ENCODE results near the gene WDR26.
"Not testable (repeated sequence)": the region's sequence is repeated elsewhere in the genome, so short reads cannot be mapped to it uniquely, and the experiment has no call there.

WDR26 gene

DNA sequence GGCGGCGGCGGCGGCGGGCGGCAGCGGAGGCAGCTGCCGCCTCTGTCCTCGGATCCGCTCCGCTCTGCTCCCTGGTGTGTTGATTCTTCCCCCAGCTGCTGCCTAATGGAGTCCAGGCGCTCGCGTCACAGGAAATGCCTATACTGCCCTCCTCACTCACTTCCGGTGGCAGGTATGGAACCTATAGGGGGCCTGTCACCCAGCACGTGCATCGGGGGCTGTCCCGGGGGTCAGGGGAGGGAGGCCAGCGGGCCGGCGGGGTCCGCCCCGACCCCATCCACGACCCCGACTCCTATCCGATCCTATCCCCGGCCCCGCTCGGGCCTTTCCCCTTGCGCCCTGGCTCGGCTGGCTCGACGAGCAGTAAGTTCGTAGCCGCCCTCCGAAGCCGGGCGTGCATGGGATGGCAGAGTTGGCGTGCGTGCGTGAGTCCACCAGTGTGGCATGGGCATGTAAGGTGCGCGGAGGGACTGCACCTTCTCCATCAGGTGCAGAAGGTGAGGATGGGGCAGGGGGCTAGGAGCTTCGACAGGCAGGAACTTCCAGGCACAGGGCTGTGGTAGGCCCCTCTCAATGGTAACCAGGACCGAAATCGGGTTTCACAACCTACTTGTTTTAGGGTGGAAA, at the start of gene WDR26:
TSS of gene WDR26 (minus strand) at position 107 of the 627 bp plus-strand sequence.
- DNase-seq = peak; percentile 86

GRCh38 chr1:224483206-224483605, 48.6 kb upstream of the WDR26 start:
- DNase-seq = not testable (repeated sequence)

DNA sequence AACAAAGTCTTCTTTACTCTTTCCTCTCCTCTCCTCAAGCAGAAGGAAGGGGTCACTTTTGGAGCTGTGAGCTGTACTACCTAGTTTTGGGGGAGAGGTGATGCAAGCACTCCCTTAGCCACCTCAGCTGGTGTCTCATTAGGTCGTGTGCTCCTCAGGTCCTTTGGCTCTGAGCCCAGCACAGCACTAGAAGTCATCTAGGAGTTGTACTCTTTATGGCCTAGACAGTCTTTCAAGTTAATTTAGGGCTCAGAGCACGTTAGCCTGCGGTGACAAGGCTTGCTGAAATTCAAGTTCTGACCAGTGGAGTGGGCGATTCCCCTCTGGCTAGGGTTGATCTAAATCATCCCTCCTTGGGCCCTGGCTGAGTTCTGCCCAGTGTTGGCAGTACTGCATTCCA, 48.0 kb upstream of the WDR26 start:
- no peak for DNase-seq

- DNase-seq = no peak
These were observed 47.0 kb upstream of the WDR26 start for GRCh38 chr1:224481601-224482000.

GRCh38 chr1:224480888-224481459, 46.4 kb upstream of the WDR26 start:
- not testable (repeated sequence) for DNase-seq

GRCh38 chr1:224480200-224480599, 45.6 kb upstream of the WDR26 start:
- not testable (repeated sequence) for DNase-seq

DNA sequence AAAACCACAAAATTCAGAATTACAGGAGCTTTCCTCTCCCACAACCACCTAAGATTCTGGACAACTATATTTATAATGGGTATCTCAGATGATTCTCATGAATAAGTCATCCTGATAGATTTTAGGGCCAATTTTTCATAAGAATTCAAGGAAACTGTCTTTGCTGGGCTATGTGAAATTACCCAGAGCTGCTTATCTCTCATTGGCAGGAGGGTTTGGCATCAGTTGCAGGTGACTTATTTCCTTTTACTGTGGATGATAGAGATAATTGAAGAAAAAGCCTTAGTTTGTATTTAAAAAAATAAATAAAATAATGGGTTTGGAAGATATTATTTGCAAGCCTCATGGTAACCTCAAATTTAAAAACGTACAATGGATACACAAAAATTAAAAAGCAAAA, 38.2 kb upstream of the WDR26 start:
- DNase-seq = no peak

- DNase-seq = no peak
These were observed 31.6 kb upstream of the WDR26 start for GRCh38 chr1:224466154-224466553.

GRCh38 chr1:224459966-224460365, 25.4 kb upstream of the WDR26 start:
- no peak for DNase-seq

DNA sequence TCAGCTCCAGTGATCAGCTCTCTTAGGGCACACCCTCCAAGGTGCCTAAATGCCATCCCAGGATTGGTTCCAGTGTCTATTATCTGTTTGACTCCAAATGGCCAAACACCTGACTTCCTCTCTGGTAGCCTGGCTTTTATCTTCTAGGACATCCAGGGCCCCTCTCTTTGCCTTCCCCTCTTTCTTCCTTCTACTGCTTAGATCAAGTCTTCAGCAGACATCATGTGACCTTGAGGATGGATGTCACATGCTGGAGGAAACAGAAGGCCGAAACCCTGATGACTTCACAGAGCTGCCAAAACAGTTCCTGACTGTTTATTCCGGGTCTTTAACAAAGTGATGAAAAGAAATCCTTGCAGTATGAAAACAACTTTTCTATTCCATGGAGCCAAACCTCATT, 24.4 kb upstream of the WDR26 start:
- DNase-seq = no peak

DNA sequence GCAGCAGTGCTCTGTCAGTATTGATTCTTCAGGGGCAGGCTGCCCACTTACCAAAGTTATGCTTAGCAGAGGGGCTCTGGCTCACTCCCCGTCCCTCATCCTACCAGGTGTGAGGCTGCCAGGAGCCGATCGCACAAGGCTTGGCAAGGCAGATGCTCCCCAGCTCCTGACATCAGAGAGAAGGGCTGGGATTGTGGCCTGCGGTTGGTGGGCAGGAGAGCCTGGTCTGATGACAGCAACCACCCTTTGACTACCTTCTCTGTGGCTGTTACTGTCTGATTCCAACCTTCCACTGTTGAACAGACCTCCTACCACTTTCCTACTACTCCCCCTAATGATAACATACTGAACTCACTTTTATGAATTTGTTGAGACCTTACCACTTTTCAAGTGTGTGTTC, 23.7 kb upstream of the WDR26 start:
- no peak for DNase-seq

DNA sequence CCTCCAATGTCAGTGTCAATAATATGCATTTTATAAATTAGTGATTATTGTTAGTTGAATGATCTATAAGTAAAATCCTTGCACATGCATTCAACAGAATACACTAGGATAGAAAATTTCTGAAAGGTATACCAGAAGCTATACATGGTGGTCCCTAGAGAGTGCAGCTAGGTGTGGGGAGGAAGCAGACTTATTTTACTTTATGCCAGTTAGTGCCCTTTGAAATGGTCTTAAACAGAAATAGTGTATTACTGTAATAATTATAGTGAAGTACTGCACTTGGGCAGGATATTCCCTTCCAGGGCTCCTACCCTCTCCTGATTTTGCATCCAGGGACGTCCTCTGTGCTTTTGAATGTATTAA, 23.2 kb upstream of the WDR26 start:
- DNase-seq = no peak

DNA sequence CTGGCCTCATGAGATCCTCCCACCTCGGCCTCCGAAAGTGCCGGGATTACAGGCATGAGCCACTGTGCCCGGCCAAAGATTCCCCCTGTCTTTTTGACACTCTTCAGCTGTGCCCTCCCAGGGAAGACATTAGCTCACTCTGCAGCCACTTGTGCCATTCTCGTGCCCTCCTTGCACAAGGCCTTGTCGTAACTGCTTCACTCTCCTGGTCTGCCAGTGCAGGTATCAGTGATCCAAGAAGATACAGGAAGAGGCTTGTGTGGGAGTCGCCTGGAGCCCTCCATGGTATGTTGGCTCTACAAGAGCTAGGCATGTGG, 22.0 kb upstream of the WDR26 start:
- DNase-seq = no peak

DNA sequence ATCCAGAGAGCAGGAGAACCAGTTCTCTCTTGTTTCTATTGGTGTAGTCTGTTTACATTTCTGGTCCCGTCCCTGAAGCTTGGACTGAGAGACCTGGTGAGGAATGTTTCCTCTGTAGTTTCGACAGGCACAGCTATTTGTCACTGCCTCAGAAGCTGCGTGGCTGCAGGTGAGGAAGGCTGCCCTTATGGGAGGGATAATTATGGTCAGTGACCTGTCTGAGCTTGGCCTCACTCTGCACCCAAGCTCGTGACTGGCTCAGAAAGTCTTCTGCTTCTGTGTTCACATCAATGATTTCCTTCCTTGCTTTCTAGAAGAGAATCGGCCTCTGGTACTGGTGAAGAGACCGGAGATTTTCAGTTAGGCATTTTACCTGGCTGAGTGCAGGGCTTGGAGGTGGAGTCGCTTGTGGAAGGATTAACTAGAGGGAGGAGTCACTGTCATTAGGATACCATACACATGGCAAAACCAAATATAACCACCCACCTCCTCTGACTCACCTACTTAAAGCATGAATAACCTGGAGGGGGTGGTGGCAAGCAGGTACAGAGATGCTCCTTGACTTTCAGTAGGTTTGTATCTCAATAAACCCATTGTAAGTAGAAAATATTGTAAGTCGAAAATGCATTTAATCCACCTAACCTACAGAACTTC, 19.9 kb upstream of the WDR26 start:
- DNase-seq = no peak

- no peak for DNase-seq
These were observed 16.2 kb upstream of the WDR26 start for GRCh38 chr1:224450561-224451350.

- no peak for DNase-seq
These were observed 15.6 kb upstream of the WDR26 start for GRCh38 chr1:224450159-224450558.

DNA sequence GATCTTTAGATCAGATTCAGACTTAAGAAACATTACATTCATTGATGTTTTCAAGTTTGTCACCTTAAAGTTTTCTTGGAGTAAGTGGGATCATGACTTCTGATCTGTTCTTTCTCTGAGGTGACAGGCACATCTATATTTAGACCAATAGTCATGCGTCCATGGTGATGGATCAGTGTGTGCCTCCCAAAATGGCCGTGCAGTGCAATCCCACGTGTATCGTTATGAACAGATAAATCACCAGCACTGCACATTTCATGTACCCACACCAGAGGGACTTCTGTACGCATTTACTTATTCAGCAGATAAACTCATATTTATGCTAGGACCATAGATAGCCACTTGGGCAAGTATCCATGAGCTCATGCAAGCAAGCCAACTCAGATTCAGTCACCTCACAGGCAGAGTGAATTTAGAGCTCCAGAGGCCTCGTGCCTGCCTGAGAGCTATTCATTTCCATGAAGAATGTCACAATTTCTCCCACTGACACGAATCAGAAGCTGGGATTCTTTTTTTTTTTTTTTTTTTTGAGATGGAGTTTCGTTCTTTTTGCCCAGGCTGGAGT, 13.9 kb upstream of the WDR26 start:
- DNase-seq = no peak

DNA sequence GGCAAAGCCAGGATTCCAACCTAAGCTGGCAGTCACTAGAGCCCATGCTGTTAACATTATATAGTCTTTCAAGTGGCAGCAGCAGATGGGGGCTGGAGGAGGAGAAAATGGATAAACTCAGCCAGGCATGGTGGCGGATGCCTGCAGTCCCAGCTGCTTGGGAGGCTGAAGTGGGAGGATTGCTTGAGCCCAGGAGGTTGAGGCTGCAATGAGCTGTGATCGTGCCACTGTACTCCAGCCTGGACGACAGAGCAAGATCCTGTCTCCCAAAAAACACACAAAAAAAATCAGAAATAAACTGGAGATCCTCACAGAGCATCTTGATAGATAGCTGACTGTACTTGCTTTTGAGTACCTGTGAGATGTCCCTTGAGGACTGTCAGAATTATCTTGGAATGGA, 13.4 kb upstream of the WDR26 start:
- DNase-seq = no peak

GRCh38 chr1:224447251-224447650, 12.7 kb upstream of the WDR26 start:
- no peak for DNase-seq

- DNase-seq = no peak
These were observed 4.4 kb upstream of the WDR26 start for GRCh38 chr1:224438989-224439388.

GRCh38 chr1:224435999-224436398, 1.4 kb upstream of the WDR26 start:
- no peak for DNase-seq

GRCh38 chr1:224435318-224435763, 744 bp upstream of the WDR26 start:
- no peak for DNase-seq

All from CD4-positive, alpha-beta T cell treated with Interferon gamma for 1 hour (primary cell).